Panc1 (cell line): Measurements from ENCODE around the gene UGT1A5. TPM values are rescaled to one million over a fixed set of nuclear protein-coding genes. Genes with fewer than 3 reads are reported as not detected.

ENCODE experiments used
- ATAC-seq: fragments of 200-7000 bp; cut with Tn5 transposase; 2 replicates; pipeline ENCODE4 v1.9.1; 2020; ENCODE audit warnings: mild to moderate bottlenecking, moderate library complexity
- BruUV-seq: library from RNA; stranded (reverse); fragments of 400-500 nt; replicated peaks from 2 replicates; lab custom pipeline; 2021; lab: Mats Ljungman, UMichigan
- CTCF ChIA-PET: fragments of 300-600 bp; sonication (Branson Sonifier 250); formaldehyde crosslinking; loops from one replicate; lab custom pipeline; 2022; ENCODE audit warnings: antibody characterized with exemption; lab: Charles Lee
- POLR2A ChIA-PET: fragments of 300-600 bp; sonication (Branson Sonifier 250); formaldehyde crosslinking; loops from one replicate; lab custom pipeline; 2022; ENCODE audit warnings: antibody characterized with exemption; lab: Charles Lee
- DNase-seq: peaks from one replicate; pipeline ENCODE4 v3.0.0-alpha.2; 2010; ENCODE audit warnings: low read depth, low spot score
- H3K27ac ChIP-seq: 2 replicates; pipeline ENCODE4 v1.5.1; 2011; ENCODE audit warnings: mild to moderate bottlenecking, low read length, inconsistent platforms
- H3K27me3 ChIP-seq: fragments of 200-500 bp; sonication (Bioruptor generic); 2 replicates; pipeline ENCODE4 v1.6.0; 2014; ENCODE audit warnings: low read length, inconsistent platforms; ENCODE audit not compliant: control insufficient read depth, insufficient read depth
- H3K36me3 ChIP-seq: fragments of 200-500 bp; sonication (Bioruptor generic); 2 replicates; pipeline ENCODE4 v1.5.1; 2014; ENCODE audit warnings: inconsistent platforms, mild to moderate bottlenecking, low read length, moderate library complexity; ENCODE audit not compliant: control insufficient read depth, insufficient read depth
- H3K4me1 ChIP-seq: 2 replicates; pipeline ENCODE4 v1.5.1; 2011; ENCODE audit warnings: inconsistent platforms, mild to moderate bottlenecking, low read length, moderate library complexity; ENCODE audit not compliant: control insufficient read depth, insufficient read depth
- H3K4me3 ChIP-seq, 2 experiments: 2 replicates each; pipeline ENCODE4 v1.5.1; 2011 to 2012; ENCODE audit warnings: low read depth in 2 of 2, low read length in 2 of 2, mild to moderate bottlenecking in 2 of 2, inconsistent platforms in 1 of 2, moderate library complexity in 1 of 2
- H3K9me3 ChIP-seq: fragments of 200-500 bp; sonication (Bioruptor generic); 2 replicates; pipeline ENCODE4 v1.5.1; 2014; ENCODE audit warnings: low read depth, mild to moderate bottlenecking, inconsistent platforms, low read length, moderate library complexity; ENCODE audit not compliant: control insufficient read depth, insufficient read depth
- CTCF ChIP-seq: fragments of 450-650 bp; IDR thresholded peaks from 2 replicates; pipeline ENCODE4 v1.5.1; 2017; ENCODE audit warnings: mild to moderate bottlenecking
- POLR2AphosphoS5 ChIP-seq: IDR thresholded peaks from 2 replicates; pipeline ENCODE4 v1.6.1; 2012; ENCODE audit warnings: mild to moderate bottlenecking, low read depth, low read length, moderate library complexity
- REST ChIP-seq, 2 experiments: IDR thresholded peaks; 2 replicates each; pipeline ENCODE4 v1.6.1; 2011 to 2012; ENCODE audit warnings: low read depth in 2 of 2, control low read depth in 1 of 2, low read length in 1 of 2, mild to moderate bottlenecking in 1 of 2, moderate library complexity in 1 of 2; ENCODE audit not compliant: insufficient read depth in 1 of 2
- SIN3A ChIP-seq: IDR thresholded peaks from 2 replicates; pipeline ENCODE4 v1.6.1; 2012; ENCODE audit warnings: low read depth, mild to moderate bottlenecking, low read length, moderate library complexity, borderline replicate concordance; ENCODE audit not compliant: insufficient read depth
- TCF7L2 ChIP-seq: IDR thresholded peaks from 2 replicates; pipeline ENCODE4 v1.6.1; 2011; ENCODE audit warnings: mild to moderate bottlenecking, low read depth, low read length, inconsistent platforms
- in situ Hi-C: cut with HindIII; loops from 2 replicates; pipeline ENCODE4 v1.10.0; 2016; ENCODE audit warnings: low sequenced_read_pairs, low pct_unique_long_range_greater_than_20kb
- intact Hi-C: fragments of 100-400 bp; cut with micrococcal nuclease; formaldehyde crosslinking; loops from one replicate; pipeline ENCODE4 v1.10.0; 2022; ENCODE audit not compliant: unreplicated experiment
- total RNA-seq: library from RNA; stranded (reverse); gene quantifications from one replicate; pipeline ENCODE4 v1.2.1, GENCODE V29; 2021; ENCODE audit not compliant: unreplicated experiment

The UGT1A5 gene
- total RNA-seq, 1 experiment from 2014 or later, result not detected

GRCh38 chr2:233668605-233669260 is 44.0 kb upstream of the UGT1A5 start:
- in situ Hi-C loops, result no loop called here
- TF ChIP-seq SIN3A (no peak), TCF7L2 (no peak), REST (IDR thresholded peaks at IDR 0.05; ENCODE audit: insufficient read depth in 1 of 2, low read depth in 2 of 2, low read length in 1 of 2) (no peak), POLR2AphosphoS5 (no peak), CTCF (no peak)
- ATAC-seq, result no peak
- H3K27me3 ChIP-seq, result no peaks in the 10 kb centered on the region
- no TSS peak for BruUV-seq
- no peaks in the 10 kb centered on the region for H3K36me3 ChIP-seq
- DNase-seq, result no peak
- ChIA-PET CTCF (no interaction called here), POLR2A (no interaction called here)
- no peaks in the 10 kb centered on the region for H3K4me1 ChIP-seq
- H3K27ac ChIP-seq, result no peak overlapping the region
- H3K4me3 ChIP-seq, result no peak overlapping the region
- intact Hi-C loops, result no loop called here
- no peaks in the 10 kb centered on the region for H3K9me3 ChIP-seq

GRCh38 chr2:233671290-233672161 is 41.2 kb upstream of the UGT1A5 start, which contains the start of gene UGT1A9:
Gene UGT1A9 (plus strand): TSS chr2:233671898. CDS start chr2:233671935, 37 bp downstream.
- no peaks in the 10 kb centered on the region for H3K4me1 ChIP-seq
- no peak for DNase-seq
- no peaks in the 10 kb centered on the region for H3K27me3 ChIP-seq
- no peaks in the 10 kb centered on the region for H3K9me3 ChIP-seq
- POLR2A ChIA-PET, result no interaction called here
- no peak for ATAC-seq
- intact Hi-C loops, result no loop called here
- H3K27ac ChIP-seq, result no peak within 1 kb of the TSS
- in situ Hi-C loops, result no loop called here
- no TSS peak for BruUV-seq
- H3K4me3 ChIP-seq, result no peak within 1 kb of the TSS
- CTCF ChIA-PET, result no interaction called here
- TF ChIP-seq POLR2AphosphoS5 (no peak), SIN3A (no peak), REST (IDR thresholded peaks at IDR 0.05; ENCODE audit: insufficient read depth in 1 of 2, low read depth in 2 of 2, low read length in 1 of 2) (no peak), TCF7L2 (no peak), CTCF (no peak)
- no peaks in the 10 kb centered on the region for H3K36me3 ChIP-seq
